ENCODE data around the gene PLS3.

DNA sequence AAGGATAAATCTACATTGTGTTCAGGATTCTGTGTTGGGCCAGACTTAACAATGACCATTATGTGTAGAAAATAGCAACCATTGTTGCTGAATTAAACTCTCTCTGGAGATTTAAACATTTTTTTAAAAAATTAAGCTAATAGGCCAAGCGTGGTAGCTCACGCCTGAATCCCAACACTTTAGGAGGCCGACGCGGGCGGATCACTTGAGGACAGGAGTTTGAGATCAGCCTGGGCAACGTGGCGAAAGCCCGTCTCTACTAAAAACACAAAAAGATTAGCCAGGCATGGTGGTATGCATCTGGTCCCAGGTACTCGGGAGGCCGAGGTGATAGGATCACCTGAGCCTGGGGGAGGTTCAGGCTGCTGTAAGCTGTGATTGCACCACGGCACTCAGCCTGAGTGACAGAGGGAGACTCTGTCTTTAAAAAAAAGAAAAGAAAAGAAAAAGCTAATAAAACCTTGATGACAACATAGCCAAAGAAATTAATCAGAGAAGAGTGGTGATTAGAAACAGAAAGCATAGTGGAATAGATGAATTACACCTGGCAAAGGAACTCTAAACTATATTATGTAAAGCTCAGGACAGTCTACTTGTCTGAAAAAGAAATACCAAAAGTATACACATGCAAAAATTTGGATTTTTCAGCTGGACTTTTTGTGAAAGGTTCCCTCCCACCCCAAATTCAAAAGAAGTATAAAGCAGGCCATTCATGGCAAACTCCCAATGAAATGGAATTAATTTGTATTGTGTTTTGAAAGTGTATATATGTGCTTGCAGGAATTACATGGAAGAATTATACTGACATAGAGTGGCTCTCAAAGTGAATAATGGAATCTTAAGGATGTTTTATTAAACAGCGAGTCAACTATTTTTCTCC is 21.9 kb downstream of the PLS3 start:
- TF ChIP-seq, protein P1, sequence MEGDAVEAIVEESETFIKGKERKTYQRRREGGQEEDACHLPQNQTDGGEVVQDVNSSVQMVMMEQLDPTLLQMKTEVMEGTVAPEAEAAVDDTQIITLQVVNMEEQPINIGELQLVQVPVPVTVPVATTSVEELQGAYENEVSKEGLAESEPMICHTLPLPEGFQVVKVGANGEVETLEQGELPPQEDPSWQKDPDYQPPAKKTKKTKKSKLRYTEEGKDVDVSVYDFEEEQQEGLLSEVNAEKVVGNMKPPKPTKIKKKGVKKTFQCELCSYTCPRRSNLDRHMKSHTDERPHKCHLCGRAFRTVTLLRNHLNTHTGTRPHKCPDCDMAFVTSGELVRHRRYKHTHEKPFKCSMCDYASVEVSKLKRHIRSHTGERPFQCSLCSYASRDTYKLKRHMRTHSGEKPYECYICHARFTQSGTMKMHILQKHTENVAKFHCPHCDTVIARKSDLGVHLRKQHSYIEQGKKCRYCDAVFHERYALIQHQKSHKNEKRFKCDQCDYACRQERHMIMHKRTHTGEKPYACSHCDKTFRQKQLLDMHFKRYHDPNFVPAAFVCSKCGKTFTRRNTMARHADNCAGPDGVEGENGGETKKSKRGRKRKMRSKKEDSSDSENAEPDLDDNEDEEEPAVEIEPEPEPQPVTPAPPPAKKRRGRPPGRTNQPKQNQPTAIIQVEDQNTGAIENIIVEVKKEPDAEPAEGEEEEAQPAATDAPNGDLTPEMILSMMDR (IDR thresholded peaks at IDR 0.05) = no peak
- no peak for TF ChIP-seq POLR2AphosphoS5 (IDR thresholded peaks at IDR 0.05)
